K562 (cell line): ENCODE measurements around the gene MTHFSD. TPM values are rescaled to one million over a fixed set of nuclear protein-coding genes. Genes with fewer than 3 reads are reported as not detected.

Experiments
- polyA plus RNA-seq, 8 experiments: library from polyadenylated mRNA; depleted of rRNA in 4 of 8; stranded (reverse) in 5 of 8; unstranded in 3 of 8; fragments of >200 nt; fragmentation: Nextera tagmentation in 2 of 8; fragmentation: Illumina TruSeq in 1 of 8; extraction: Ambion mirVana in 2 of 8; extraction: Trizol in 1 of 8; gene quantifications; 2 replicates each; pipeline versions ENCODE4 v1.2.1 to v1.2.3, GENCODE V29; 2011 to 2014; ENCODE audit warnings: inconsistent platforms in 1 of 8, missing spikeins in 1 of 8
- total RNA-seq, 7 experiments: library from RNA; depleted of rRNA in 6 of 7; stranded (reverse); fragments of >200 nt in 6 of 7; fragmentation: Illumina TruSeq in 2 of 7; extraction: Trizol in 2 of 7; gene quantifications; 2 replicates each; pipeline versions ENCODE4 v1.2.1 to v1.2.3, GENCODE V29; 2011 to 2021; ENCODE audit warnings: low replicate concordance in 1 of 7
- TF ChIP-seq, protein P1 (sequence below), 2 experiments: fragments of 450-650 bp in 1 of 2; sonication (generic) in 1 of 2; formaldehyde crosslinking in 1 of 2; IDR thresholded peaks; 2 replicates each; pipeline versions ENCODE4 v1.7.1 to v1.9.0; 2016 to 2022; ENCODE audit warnings: inconsistent platforms in 1 of 2, mild to moderate bottlenecking in 1 of 2, missing genetic modification reagents in 1 of 2

MTHFSD gene
- total and polyA plus RNA-seq, 9 of the 15 experiments (the other 6 are each of a cell fraction or from before 2014, with no cell fraction given), result 3.2 to 20.2 (median 12.0) TPM

DNA sequence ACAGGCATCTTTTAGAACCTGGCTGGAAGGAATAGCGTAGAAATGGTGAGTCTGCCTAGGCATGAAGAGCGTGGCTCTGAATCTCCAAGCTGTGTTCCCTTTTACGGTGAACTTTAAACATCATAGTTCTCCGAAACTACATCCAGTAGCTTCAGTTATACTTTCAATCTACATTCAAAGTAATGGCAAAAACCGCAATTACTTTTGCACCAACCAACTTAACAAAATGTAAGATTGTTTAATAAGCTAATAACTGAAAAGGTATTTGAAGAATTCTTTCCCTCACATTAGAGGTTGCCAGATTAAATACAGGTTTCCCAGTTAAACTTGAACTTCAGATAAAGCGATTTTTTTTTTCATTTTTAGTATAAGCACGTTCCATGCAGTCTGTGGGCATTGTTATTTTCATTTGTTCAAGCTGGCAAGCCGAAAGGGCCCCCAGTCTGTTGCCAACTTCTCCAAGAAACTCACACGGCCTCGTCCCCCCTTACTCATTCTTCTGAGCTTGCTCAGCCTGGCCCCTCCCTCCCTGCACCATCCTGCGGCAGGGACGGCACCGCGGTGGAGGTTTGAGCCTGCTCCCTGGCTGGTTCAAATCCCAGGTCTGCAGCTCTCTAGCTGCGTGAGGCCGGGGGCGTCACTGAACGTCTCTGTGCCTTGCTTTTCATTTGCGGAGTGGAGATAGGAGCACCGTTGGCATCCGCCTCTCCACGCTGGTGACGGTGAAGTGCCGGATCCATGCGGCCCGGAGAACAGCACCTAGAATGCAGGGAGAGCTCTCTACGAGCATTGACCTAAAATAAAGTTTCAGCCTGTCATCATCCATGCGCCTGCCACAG, 3.5 kb upstream of the MTHFSD start (continued):
- TF ChIP-seq, protein P1, sequence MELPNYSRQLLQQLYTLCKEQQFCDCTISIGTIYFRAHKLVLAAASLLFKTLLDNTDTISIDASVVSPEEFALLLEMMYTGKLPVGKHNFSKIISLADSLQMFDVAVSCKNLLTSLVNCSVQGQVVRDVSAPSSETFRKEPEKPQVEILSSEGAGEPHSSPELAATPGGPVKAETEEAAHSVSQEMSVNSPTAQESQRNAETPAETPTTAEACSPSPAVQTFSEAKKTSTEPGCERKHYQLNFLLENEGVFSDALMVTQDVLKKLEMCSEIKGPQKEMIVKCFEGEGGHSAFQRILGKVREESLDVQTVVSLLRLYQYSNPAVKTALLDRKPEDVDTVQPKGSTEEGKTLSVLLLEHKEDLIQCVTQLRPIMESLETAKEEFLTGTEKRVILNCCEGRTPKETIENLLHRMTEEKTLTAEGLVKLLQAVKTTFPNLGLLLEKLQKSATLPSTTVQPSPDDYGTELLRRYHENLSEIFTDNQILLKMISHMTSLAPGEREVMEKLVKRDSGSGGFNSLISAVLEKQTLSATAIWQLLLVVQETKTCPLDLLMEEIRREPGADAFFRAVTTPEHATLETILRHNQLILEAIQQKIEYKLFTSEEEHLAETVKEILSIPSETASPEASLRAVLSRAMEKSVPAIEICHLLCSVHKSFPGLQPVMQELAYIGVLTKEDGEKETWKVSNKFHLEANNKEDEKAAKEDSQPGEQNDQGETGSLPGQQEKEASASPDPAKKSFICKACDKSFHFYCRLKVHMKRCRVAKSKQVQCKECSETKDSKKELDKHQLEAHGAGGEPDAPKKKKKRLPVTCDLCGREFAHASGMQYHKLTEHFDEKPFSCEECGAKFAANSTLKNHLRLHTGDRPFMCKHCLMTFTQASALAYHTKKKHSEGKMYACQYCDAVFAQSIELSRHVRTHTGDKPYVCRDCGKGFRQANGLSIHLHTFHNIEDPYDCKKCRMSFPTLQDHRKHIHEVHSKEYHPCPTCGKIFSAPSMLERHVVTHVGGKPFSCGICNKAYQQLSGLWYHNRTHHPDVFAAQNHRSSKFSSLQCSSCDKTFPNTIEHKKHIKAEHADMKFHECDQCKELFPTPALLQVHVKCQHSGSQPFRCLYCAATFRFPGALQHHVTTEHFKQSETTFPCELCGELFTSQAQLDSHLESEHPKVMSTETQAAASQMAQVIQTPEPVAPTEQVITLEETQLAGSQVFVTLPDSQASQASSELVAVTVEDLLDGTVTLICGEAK (IDR thresholded peaks at IDR 0.05), result peak; percentile 56
- TF ChIP-seq, protein P1 (CRISPR knock-in tag; IDR thresholded peaks at IDR 0.05), result no peak
